Measurements from ENCODE around the gene SRGN. TPM values are rescaled to one million over a fixed set of nuclear protein-coding genes. Genes with fewer than 3 reads are reported as not detected.

The SRGN gene
- total and polyA plus RNA-seq, 2 donors (not counting 1 experiment from before 2014, with no cell fraction given), result 47.3 to 52.3 TPM

- Histone ChIP-seq H3K4me3 (ENCODE audit: control extremely low read depth in 1 of 5, extremely low read depth in 1 of 5, insufficient read depth in 1 of 5, low read depth in 2 of 5, low read length in 4 of 5) (no peak overlapping the region), H3K79me2 (ENCODE audit: control insufficient read depth, insufficient read depth, low read length) (no peaks in the 10 kb centered on the region), H3K9me3 (ENCODE audit: control extremely low read depth in 1 of 3, control insufficient read depth in 2 of 3, insufficient read depth in 1 of 3, low read length in 2 of 3) (no peaks in the 10 kb centered on the region), H3K36me3 (replicated peaks in 1 of 2; ENCODE audit: control extremely low read depth in 1 of 2, control insufficient read depth in 1 of 2, extremely low read depth in 1 of 2, insufficient read depth in 2 of 2, low read length in 1 of 2) (no peaks in the 10 kb centered on the region), H3K4me1 (ENCODE audit: control insufficient read depth in 2 of 2, insufficient read depth in 2 of 2, low read length in 2 of 2) (peaks cover 0 to 9% of the 10 kb centered on the region in 2 donors), H3K27ac (ENCODE audit: low read length in 2 of 2) (no peak overlapping the region), H3K27me3 (replicated peaks in 1 of 4; ENCODE audit: control extremely low read depth in 1 of 4, control insufficient read depth in 3 of 4, insufficient read depth in 4 of 4, low read length in 3 of 4) (no peaks in the 10 kb centered on the region), H3K9ac (ENCODE audit: low read length) (no peak overlapping the region), H4K20me1 (ENCODE audit: control insufficient read depth, insufficient read depth, low read length, poor library complexity, severe bottlenecking) (no peaks in the 10 kb centered on the region), H3K4me2 (replicated peaks; ENCODE audit: low read depth, low read length, poor library complexity, severe bottlenecking) (no peak overlapping the region), H2AFZ (ENCODE audit: insufficient read depth, low read depth, low read length, poor library complexity, severe bottlenecking) (no peak overlapping the region)
- Mint-ChIP-seq H3K9me3 (ENCODE audit: insufficient read depth) (no peaks in the 10 kb centered on the region), H3K27me3 (no peaks in the 10 kb centered on the region), H3K4me1 (peaks cover 14% of the 10 kb centered on the region), H3K27ac (no peak overlapping the region), H3K4me3 (no peak overlapping the region)
- DNase-seq, result no peak
- 94% methylated on average over 9 of the region's 10 CpGs for WGBS (ENCODE audit: insufficient coverage)
- ChIA-PET CTCF (no interaction called here), POLR2A (no interaction called here)
- intact Hi-C loops (cut with micrococcal nuclease), result no loop called here
- TF ChIP-seq CTCF (IDR thresholded peaks at IDR 0.05) (no peak), EZH2 (IDR thresholded peaks at IDR 0.05; ENCODE audit: borderline replicate concordance, insufficient read depth, low read depth, low read length, poor library complexity, severe bottlenecking) (no peak)
- ATAC-seq (ENCODE audit: low read depth), result no peak
These were observed 36.0 kb upstream of the SRGN start for GRCh38 chr10:69051710-69052487.

- ATAC-seq (ENCODE audit: low read depth), result no peak
- H3K9me3 ChIP-seq (ENCODE audit: control extremely low read depth in 1 of 3, control insufficient read depth in 2 of 3, insufficient read depth in 1 of 3, low read length in 2 of 3), result no peaks in the 10 kb centered on the region
- Mint-ChIP-seq H3K27ac (no peak overlapping the region), H3K4me1 (peaks cover 20% of the 10 kb centered on the region), H3K9me3 (ENCODE audit: insufficient read depth) (no peaks in the 10 kb centered on the region), H3K4me3 (no peak overlapping the region), H3K27me3 (no peaks in the 10 kb centered on the region)
- no peak overlapping the region for H3K27ac ChIP-seq (ENCODE audit: low read length in 2 of 2)
- peaks cover 0 to 9% of the 10 kb centered on the region in 2 donors for H3K4me1 ChIP-seq (ENCODE audit: control insufficient read depth in 2 of 2, insufficient read depth in 2 of 2, low read length in 2 of 2)
- WGBS (ENCODE audit: insufficient coverage), result 96% methylated on average over 5 of the region's 6 CpGs
- H4K20me1 ChIP-seq (ENCODE audit: control insufficient read depth, insufficient read depth, low read length, poor library complexity, severe bottlenecking), result no peaks in the 10 kb centered on the region
- CTCF ChIA-PET, result no interaction called here
- H3K79me2 ChIP-seq (ENCODE audit: control insufficient read depth, insufficient read depth, low read length), result no peaks in the 10 kb centered on the region
- no peak overlapping the region for H2AFZ ChIP-seq (ENCODE audit: insufficient read depth, low read depth, low read length, poor library complexity, severe bottlenecking)
- intact Hi-C loops (cut with micrococcal nuclease), result no loop called here
- POLR2A ChIA-PET, result no interaction called here
- H3K9ac ChIP-seq (ENCODE audit: low read length), result no peak overlapping the region
- H3K36me3 ChIP-seq (replicated peaks in 1 of 2; ENCODE audit: control extremely low read depth in 1 of 2, control insufficient read depth in 1 of 2, extremely low read depth in 1 of 2, insufficient read depth in 2 of 2, low read length in 1 of 2), result no peaks in the 10 kb centered on the region
- no peaks in the 10 kb centered on the region for H3K27me3 ChIP-seq (replicated peaks in 1 of 4; ENCODE audit: control extremely low read depth in 1 of 4, control insufficient read depth in 3 of 4, insufficient read depth in 4 of 4, low read length in 3 of 4)
- no peak overlapping the region for H3K4me3 ChIP-seq (ENCODE audit: control extremely low read depth in 1 of 5, extremely low read depth in 1 of 5, insufficient read depth in 1 of 5, low read depth in 2 of 5, low read length in 4 of 5)
- H3K4me2 ChIP-seq (replicated peaks; ENCODE audit: low read depth, low read length, poor library complexity, severe bottlenecking), result no peak overlapping the region
- DNase-seq, result no peak
- no peak for TF ChIP-seq CTCF (IDR thresholded peaks at IDR 0.05)
- no peak for TF ChIP-seq EZH2 (IDR thresholded peaks at IDR 0.05; ENCODE audit: borderline replicate concordance, insufficient read depth, low read depth, low read length, poor library complexity, severe bottlenecking)
These were observed 35.2 kb upstream of the SRGN start for GRCh38 chr10:69052736-69053135.
